ENCODE measurements around the gene CLOCK. TPM values are rescaled to one million over a fixed set of nuclear protein-coding genes. Genes with fewer than 3 reads are reported as not detected.

The CLOCK gene
- polyA plus RNA-seq, 1 of the 3 experiments (the other 2 are of a cell fraction), result 4.2 TPM

GRCh38 chr4:55437356-55437796 lies 109.3 kb downstream of the CLOCK start:
- ChIA-PET CTCF (interaction anchor here (0.7 kb wide), 1 partner anchor 300 kb away, joined by 3 read pairs; no protein-coding TSS in a partner anchor), POLR2A (no interaction called here)
- Histone ChIP-seq H3K9me2 (no peaks in the 10 kb centered on the region), H3K9ac (no peak overlapping the region), H4K20me1 (ENCODE audit: insufficient read depth) (no peaks in the 10 kb centered on the region), H3K27ac (ENCODE audit: low read depth in 2 of 2, low read length in 1 of 2) (no peak overlapping the region; a peak in 1 of 4 replicates), H3K4me1 (ENCODE audit: control insufficient read depth in 1 of 2, insufficient read depth in 2 of 2, low read depth in 1 of 2, low read length in 1 of 2) (peaks cover 2% of the 10 kb centered on the region in 2 experiments; a peak in 3 of 4 replicates), H3F3A (replicated peaks; ENCODE audit: insufficient read depth) (peaks cover 38% of the 10 kb centered on the region), H3K9me3 (no peaks in the 10 kb centered on the region), H3K4me2 (no peak overlapping the region), H3K36me3 (replicated peaks in 1 of 2; ENCODE audit: control insufficient read depth in 1 of 2, insufficient read depth in 2 of 2, low read length in 1 of 2) (peaks cover 61 to 87% of the 10 kb centered on the region in 2 experiments), H3K79me2 (ENCODE audit: insufficient read depth) (peaks cover 16% of the 10 kb centered on the region; the same call in 1 of the 2 replicates), H2AFZ (ENCODE audit: low read depth) (no peak overlapping the region), H3K27me3 (ENCODE audit: insufficient read depth) (no peaks in the 10 kb centered on the region), H3K4me3 (ENCODE audit: low read depth in 2 of 2, low read length in 1 of 2) (no peak overlapping the region)
- WGBS (ENCODE audit: low lambda C conversion rate), result 66% methylated on average over 5 of the region's 5 CpGs
- DNase-seq, result no peak
- TF ChIP-seq CTCF (IDR thresholded peaks at IDR 0.05), result no peak
- no peak for TF ChIP-seq GATA2 (CRISPR knock-in tag; IDR thresholded peaks at IDR 0.05)
- TF ChIP-seq TAF1 (IDR thresholded peaks at IDR 0.05; ENCODE audit: borderline replicate concordance, low read depth, low read length), result no peak
- TF ChIP-seq, protein P1, sequence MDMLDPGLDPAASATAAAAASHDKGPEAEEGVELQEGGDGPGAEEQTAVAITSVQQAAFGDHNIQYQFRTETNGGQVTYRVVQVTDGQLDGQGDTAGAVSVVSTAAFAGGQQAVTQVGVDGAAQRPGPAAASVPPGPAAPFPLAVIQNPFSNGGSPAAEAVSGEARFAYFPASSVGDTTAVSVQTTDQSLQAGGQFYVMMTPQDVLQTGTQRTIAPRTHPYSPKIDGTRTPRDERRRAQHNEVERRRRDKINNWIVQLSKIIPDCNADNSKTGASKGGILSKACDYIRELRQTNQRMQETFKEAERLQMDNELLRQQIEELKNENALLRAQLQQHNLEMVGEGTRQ (IDR thresholded peaks at IDR 0.05; ENCODE audit: borderline replicate concordance, low read depth, low read length), result no peak
- no peak for TF ChIP-seq GABPA (IDR thresholded peaks at IDR 0.05; ENCODE audit: low read depth)
- TF ChIP-seq FOXM1 (IDR thresholded peaks at IDR 0.05; ENCODE audit: low read depth), result no peak
- TF ChIP-seq EZH2phosphoT487 (IDR thresholded peaks at IDR 0.05; ENCODE audit: borderline replicate concordance, low read depth), result no peak
- no peak for TF ChIP-seq TCF12 (IDR thresholded peaks at IDR 0.05)
- no peak for TF ChIP-seq NFIC (IDR thresholded peaks at IDR 0.05; ENCODE audit: borderline replicate concordance)
- TF ChIP-seq, protein P2, sequence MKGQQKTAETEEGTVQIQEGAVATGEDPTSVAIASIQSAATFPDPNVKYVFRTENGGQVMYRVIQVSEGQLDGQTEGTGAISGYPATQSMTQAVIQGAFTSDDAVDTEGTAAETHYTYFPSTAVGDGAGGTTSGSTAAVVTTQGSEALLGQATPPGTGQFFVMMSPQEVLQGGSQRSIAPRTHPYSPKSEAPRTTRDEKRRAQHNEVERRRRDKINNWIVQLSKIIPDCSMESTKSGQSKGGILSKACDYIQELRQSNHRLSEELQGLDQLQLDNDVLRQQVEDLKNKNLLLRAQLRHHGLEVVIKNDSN (IDR thresholded peaks at IDR 0.05; ENCODE audit: borderline replicate concordance, low read depth), result no peak
- TF ChIP-seq, protein P3, sequence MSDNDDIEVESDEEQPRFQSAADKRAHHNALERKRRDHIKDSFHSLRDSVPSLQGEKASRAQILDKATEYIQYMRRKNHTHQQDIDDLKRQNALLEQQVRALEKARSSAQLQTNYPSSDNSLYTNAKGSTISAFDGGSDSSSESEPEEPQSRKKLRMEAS (IDR thresholded peaks at IDR 0.05; ENCODE audit: low read depth), result no peak
- TF ChIP-seq YY1 (IDR thresholded peaks at IDR 0.05; ENCODE audit: low read depth), result no peak
- TF ChIP-seq PBX3 (IDR thresholded peaks at IDR 0.05), result no peak
- TF ChIP-seq SIN3A (IDR thresholded peaks at IDR 0.05; ENCODE audit: borderline replicate concordance, low read depth, low read length), result no peak
- no peak for TF ChIP-seq FOSL2 (IDR thresholded peaks at IDR 0.05; ENCODE audit: borderline replicate concordance, low read depth)
- TF ChIP-seq, protein P4, sequence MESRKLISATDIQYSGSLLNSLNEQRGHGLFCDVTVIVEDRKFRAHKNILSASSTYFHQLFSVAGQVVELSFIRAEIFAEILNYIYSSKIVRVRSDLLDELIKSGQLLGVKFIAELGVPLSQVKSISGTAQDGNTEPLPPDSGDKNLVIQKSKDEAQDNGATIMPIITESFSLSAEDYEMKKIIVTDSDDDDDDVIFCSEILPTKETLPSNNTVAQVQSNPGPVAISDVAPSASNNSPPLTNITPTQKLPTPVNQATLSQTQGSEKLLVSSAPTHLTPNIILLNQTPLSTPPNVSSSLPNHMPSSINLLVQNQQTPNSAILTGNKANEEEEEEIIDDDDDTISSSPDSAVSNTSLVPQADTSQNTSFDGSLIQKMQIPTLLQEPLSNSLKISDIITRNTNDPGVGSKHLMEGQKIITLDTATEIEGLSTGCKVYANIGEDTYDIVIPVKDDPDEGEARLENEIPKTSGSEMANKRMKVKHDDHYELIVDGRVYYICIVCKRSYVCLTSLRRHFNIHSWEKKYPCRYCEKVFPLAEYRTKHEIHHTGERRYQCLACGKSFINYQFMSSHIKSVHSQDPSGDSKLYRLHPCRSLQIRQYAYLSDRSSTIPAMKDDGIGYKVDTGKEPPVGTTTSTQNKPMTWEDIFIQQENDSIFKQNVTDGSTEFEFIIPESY (IDR thresholded peaks at IDR 0.05; ENCODE audit: borderline replicate concordance, low read depth), result no peak
- TF ChIP-seq MEF2A (IDR thresholded peaks at IDR 0.05; ENCODE audit: borderline replicate concordance, low read depth), result no peak
- no peak for TF ChIP-seq RCOR1 (IDR thresholded peaks at IDR 0.05; ENCODE audit: low read length)
